Measurements from ENCODE around the gene RET. TPM values are rescaled to one million over a fixed set of nuclear protein-coding genes. Genes with fewer than 3 reads are reported as not detected.

RET gene
- total RNA-seq, 1 donor from 2014 or later, result 9.3 TPM

GRCh38 chr10:43044961-43045621 is 31.8 kb upstream of the RET start:
- DNase-seq, result no peak

DNA sequence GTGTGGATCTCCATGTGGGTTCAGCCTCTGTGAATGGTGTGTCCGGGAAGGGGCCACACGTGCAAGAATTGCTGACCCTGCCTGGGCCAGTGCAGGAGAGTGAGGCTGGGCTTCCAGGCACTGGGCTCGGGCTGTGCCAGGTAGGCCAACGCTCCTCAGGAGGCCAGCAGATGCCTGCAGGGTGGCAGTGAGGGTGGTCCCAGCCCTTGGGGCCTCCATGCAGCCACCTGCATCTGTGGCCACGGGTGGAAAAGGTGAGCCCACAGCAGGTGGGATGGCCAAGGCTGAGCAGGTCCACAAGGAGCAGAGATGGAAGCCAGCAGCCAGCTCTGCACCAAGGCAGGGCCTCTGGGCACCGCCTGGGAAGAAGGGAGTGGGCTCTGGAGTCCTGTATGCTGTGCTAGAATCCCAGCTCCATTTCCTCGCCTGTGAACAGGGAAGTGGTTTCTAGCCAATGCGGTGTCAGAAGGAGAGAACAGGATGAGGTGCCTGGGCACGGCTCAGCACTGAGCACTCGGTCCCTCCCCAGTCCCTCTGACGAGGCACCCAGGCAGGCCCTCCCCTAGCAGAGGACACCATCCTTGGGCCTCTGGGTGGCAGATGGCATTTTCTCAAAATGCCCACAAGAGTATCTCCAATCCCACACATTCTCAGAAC is 31.1 kb upstream of the RET start:
- no peak for DNase-seq

- DNase-seq, result no peak
These were observed 30.4 kb upstream of the RET start for GRCh38 chr10:43046288-43046991.

DNA sequence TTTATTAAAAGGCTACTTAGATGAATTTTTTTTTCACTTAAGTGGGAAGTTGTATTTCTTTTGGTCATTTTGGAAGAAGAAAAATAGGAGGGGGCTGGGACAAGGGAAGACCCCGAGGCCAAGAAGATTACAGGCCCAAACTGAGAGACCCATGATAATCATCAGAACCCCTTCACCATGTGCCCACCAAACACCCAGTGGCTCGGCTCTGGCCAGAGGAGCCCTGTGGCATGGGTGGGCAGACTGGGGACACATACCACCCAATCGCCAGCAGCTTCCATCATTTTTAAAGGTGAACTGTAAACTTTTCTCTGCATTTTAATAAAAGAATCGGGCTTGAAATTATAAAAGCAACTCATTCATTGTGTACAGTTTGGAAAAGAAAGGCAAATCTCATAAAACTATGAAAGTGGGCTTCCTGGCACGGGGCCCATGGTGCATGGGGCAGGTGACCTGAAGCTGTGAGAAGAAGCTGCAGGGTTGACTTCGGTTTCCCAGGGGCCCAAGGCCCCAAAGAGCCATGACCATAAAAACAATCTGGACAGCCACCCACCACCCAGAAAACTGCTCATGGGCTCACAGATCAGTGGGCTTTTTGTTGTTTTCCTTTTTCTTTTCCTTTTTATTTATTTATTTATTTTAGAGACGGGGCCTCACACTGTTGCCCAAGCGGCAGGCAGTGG is 29.4 kb upstream of the RET start:
- DNase-seq, result no peak

DNA sequence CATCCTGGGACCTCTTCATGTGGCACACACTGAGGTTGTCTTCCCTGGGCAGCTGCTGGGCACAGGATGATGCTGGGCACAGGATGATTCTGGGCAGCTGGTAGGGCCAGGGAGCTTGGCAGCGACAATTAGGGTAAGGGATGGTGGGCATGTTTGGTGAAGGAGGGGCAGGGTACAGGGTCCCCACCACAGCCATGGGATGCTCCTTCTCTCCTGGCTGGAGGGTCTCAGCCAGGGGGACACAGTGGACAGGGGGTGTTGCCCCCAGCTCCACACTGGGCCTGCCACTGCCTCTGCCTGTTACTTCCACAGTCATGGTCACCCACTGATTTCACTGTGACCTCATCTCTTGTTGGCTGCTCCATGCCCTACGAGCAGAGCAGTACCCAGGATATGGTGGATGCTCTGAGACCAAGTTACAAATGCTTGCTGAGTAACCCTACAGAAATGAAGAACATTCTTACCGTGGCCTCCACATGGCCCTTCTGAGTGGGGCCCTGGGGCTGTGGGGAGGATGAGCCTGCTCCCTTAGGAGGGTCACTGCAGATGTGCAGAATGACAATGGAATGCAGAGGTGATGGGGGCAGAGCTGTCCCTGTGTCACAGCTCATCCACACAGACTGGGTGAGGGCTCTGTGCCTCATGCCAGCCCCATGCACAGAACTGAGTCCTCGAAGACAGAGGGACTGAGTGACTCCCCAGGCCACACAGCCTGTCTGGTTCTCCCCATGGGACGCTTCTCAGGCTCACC is 28.4 kb upstream of the RET start:
- DNase-seq, result no peak

DNA sequence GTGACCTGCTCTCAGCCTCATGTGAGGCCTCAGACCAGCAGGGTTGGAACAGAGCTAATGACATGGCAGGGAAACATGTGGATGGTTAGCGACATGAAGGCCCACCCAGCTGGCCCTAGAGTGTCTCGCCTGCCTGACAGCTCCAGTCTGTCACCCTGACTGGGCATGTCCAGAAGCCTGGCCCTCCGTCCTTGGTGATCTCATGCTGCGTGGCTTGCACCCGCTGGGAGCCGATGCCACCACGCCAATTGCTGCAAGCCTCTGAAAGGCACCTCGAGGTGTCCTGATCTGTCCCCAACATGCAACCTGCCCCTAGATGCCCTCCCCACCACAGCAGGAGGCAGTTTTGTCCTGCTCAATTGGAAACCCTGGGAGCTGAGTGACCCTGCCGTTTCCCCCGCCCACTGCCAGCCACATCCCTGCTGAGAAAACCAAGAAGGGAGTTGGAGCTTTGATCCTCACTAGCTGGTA is 27.8 kb upstream of the RET start:
- no peak for DNase-seq

DNA sequence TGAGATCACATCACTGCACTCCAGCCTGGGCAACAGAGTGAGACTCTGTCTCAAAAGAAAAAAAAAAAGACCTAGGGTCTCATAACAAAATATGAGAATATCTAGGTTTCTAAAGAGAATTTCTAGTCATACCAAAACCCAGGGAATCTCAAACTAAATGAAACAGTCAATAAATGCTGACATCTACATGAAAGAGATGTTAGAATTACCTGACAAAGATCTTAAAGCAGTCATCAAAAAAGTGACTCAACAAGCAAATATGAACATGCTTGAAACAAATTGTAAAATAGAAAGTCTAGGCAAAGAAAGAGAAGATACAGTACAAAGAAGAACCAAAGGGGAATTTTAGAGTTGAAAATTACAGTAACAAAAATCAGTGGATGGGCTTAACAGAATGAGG is 26.9 kb upstream of the RET start:
- DNase-seq, result no peak

- no peak for DNase-seq
These were observed 23.0 kb upstream of the RET start for GRCh38 chr10:43053825-43054224.

GRCh38 chr10:43054593-43054992 is 22.3 kb upstream of the RET start:
- DNase-seq, result no peak

GRCh38 chr10:43055217-43055616 is 21.7 kb upstream of the RET start:
- DNase-seq, result no peak

DNA sequence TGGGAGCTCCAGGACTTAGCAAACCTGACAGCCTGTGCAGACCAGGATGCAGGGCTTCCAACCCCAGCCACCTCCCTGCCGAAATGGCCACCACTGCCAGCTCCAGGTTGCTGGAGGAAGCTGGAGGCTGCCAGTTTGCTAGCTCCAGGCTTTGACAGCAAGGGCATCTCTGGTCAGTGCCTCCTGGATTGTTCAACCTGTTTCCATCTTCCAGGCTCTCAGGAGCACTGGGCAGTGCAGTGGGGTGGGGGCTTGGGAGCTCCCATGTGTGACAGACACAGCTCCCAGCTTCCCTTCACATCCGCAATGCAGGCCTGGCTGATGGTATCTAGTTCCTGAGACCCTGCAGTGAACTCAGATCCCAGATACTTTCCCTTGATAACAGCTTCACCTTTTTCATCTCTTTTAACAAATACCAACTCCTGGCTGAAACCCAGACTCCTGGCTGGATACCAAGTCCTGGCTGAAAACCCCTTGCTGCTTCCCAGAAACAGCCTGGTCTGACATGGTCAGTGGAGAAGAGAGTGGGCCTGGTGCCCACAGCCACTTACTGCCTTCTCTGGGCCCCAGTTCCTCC is 20.8 kb upstream of the RET start:
- DNase-seq, result no peak

DNA sequence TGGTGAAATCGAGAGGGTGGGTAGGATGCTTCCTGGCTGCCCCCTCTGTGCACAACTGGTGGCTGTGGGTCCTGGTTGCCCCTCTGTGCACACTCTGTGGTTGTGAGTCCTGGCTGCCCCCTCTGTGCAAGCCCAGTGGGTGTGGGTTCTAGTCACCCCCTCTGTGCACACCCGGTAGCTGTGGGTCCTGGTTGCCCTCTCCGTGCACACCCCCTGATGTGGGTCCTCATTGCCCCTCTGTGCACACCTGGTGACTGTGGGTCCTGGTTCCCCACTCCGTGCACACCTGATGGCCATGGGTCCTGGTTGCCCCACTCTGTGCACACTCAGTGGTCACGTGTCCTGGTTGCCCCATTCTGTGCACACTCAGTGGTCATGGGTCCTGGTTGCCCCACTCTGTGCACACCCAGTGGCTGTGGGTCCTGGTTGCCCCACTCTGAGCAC is 20.3 kb upstream of the RET start:
- no peak for DNase-seq

DNA sequence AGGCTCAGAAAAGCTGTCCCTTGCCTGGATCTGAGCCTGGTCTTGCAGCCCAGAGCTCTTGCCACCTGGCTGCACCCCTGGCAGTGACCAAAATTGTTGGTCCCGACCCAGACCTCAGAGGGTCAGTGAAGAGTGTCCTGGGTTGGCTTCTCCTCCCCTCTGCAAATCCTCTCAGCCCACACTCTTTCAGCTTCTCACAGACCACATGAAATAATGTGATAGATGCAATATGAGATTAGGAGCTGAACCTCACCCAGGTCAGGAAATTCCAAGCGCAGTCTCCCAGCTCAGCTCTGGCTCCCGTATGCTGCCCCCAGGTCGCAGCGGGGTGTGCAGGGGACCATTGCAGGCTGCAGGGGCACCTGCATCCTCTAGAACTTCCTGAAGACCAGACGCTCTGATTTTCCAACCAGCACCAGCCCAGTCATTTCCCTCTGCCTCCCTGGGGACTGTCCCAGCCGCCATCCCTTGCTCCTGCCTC is 19.6 kb upstream of the RET start:
- DNase-seq, result no peak

DNA sequence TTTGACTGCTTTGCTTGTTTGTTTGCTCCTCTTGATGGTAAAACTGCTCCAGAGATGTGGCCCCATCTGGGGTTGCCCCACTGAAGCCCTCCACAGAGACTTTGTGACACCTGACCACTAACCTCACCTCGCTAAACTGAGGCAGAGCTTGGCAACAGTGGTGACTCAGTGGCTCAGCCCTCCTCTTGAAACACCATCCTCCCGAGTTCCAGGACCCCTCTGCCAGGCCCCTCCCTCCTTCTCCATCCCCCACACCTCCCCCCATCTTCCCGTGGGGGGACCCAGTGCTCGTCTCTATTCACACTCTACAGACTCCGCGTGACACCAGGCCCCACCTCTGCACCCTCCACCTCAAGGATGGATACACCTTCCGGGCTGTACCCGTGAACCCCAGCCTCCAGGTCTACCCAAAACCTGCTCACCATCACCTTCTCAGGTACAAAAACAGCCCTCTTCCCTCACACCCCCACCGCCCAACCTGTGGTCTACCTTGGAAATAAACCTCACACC is 19.0 kb upstream of the RET start:
- DNase-seq, result no peak

DNA sequence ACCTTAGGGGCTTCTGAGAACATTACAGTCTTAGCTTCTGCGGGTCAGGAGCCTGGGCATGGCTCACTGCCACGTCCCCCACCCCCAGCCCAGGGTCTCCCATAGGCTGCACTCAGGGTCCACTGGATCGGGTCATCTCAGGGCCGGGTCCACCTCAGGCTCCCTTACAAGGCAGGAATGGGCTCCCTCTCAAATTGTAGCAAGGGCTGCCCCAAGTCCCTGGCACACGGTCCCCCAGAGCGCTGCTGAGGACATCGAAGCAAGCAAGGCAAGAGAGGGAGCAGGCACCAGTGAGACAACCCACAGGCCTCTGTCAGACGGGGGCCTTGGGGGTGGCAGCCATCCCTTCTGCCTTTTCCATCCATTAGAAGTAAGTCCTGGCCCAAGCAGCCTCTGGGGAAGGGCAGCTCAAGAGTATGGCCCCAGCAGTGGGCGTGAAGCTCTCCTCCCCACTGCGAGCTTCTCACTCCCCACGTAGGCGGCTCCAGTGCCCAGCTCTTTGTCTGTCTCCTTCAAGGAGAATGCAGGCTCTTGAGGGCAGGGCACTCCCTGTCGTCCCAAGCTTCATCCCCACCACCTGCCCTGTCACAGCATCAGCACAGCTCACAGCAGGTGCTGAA is 18.0 kb upstream of the RET start:
- DNase-seq, result no peak

GRCh38 chr10:43059336-43059720 is 17.5 kb upstream of the RET start:
- no peak for DNase-seq

DNA sequence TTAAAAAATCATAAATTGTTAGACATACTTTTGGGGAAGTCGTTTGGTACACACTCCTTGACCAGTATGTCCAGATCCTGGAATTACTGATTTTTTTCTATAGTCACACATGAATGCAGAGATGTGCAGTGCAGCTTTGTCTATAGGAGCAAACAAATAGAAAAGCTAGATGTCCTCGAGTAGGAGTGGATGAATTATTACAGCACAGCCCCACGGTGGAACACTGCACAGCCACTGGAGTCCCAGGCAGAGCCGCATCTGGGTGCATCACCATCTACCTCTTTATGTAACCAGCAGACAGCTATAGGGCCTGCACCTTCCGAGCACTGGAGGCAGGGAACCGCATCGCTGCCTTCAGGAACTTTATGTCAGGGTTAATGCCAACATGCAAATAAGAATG is 17.0 kb upstream of the RET start:
- DNase-seq, result no peak

- no peak for DNase-seq
These were observed 16.6 kb upstream of the RET start for GRCh38 chr10:43060291-43060690.

- DNase-seq, result no peak
These were observed 15.5 kb upstream of the RET start for GRCh38 chr10:43061331-43061730.

DNA sequence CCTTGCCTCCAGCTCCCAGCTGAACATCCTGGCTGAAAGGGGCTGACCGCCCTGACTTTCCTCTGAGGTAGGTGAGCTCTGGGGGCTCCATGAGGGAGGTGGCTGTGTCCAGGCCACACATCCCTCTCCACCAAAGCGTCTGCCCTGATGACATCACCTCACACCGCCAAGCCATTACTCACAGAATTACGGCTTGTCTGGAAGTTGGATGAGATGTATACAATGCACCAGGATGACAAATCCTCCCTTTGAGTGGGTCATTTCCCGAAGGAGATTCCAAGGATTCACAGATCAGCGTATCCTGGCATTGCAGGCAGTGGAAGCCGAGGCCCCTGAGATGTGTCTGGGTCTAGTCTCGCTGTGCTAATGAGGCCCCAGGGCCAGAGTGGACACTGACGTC is 15.1 kb upstream of the RET start:
- DNase-seq, result no peak
